ENCODE data around the gene TMEM54. TPM values are rescaled to one million over a fixed set of nuclear protein-coding genes. Genes with fewer than 3 reads are reported as not detected.

Gene TMEM54
- total RNA-seq, 2 donors from 2014 or later, result 96.2 to 239 TPM

DNA sequence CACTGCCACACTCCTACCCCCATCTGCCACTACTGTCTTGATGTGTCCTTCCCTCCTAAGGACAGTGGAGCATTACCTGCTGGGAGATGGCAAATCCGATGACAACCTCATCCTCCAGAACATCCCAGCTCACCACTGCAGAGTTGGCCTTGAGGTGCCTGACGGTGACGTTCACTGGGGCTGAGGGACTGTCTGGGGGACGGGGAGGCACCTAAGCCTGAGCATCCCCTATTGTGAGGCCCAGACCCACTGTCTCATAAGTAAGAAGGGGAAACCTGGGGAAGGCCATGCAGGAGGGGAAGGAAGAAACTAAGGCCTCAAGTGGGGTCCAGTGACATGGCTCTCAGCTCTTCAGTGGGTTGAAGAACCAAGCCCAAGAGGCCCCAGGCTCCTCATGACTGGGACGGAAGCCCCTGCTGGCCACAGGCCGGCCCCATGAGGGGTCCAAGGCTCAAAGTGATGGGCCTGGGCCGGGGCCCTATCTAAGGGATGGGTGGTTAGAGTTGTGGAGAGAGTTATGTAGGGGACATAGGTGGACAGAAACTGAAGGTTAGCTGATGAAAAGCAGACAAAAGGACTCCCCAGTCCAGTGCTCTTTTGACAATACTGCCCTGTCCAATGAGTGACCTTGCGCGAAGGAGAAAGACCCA is 32.3 kb downstream of the TMEM54 start:
- intact Hi-C loops (cut with DNase I), result no loop called here
- TF ChIP-seq POLR2A (IDR thresholded peaks at IDR 0.05) (no peak), CTCF (IDR thresholded peaks at IDR 0.05) (no peak), POLR2AphosphoS5 (IDR thresholded peaks at IDR 0.05) (no peak)
- Histone ChIP-seq H3K27ac (no peak overlapping the region), H3K4me1 (replicated peaks) (peaks cover 4% of the 10 kb centered on the region), H3K36me3 (no peaks in the 10 kb centered on the region), H3K27me3 (replicated peaks; ENCODE audit: insufficient read depth) (no peaks in the 10 kb centered on the region), H3K9me3 (no peaks in the 10 kb centered on the region), H3K4me3 (no peak overlapping the region)
- no peak for DNase-seq (ENCODE audit: low spot score)
- 88% methylated on average over 9 of the region's 9 CpGs for WGBS

DNA sequence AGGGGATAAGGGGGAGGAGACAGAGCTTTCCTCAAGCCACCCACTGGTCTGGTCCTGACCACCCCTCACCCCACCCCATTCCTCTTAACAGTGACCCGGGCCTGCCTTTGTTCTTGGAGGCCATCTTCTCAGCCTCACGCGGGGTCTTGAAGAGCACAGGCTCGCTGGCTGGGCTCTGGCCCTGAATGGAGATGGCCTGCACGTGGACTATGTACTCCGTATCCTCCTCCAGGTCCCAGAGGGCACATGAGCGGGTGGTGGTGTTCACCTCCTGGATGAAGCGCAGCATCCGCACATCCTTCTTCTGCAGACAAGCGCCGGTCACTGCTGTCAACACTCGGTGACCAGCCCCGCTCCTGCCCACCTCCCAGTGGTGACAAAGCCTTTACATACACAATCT is 33.1 kb downstream of the TMEM54 start:
- H3K27ac ChIP-seq, result no peak overlapping the region
- H3K9me3 ChIP-seq, result no peaks in the 10 kb centered on the region
- no peaks in the 10 kb centered on the region for H3K36me3 ChIP-seq
- H3K4me1 ChIP-seq (replicated peaks), result peaks cover 4% of the 10 kb centered on the region
- 96% methylated on average over 13 of the region's 13 CpGs for WGBS
- no peak overlapping the region for H3K4me3 ChIP-seq
- DNase-seq (ENCODE audit: low spot score), result no peak
- TF ChIP-seq POLR2A (IDR thresholded peaks at IDR 0.05) (no peak), CTCF (IDR thresholded peaks at IDR 0.05) (no peak), POLR2AphosphoS5 (IDR thresholded peaks at IDR 0.05) (no peak)
- no peaks in the 10 kb centered on the region for H3K27me3 ChIP-seq (replicated peaks; ENCODE audit: insufficient read depth)
- intact Hi-C loops (cut with DNase I), result no loop called here

- no peak overlapping the region for H3K27ac ChIP-seq
- no peak for DNase-seq (ENCODE audit: low spot score)
- 90% methylated on average over 7 of the region's 7 CpGs for WGBS
- TF ChIP-seq CTCF (IDR thresholded peaks at IDR 0.05) (no peak), POLR2AphosphoS5 (IDR thresholded peaks at IDR 0.05) (no peak), POLR2A (IDR thresholded peaks at IDR 0.05) (no peak)
- H3K9me3 ChIP-seq, result no peaks in the 10 kb centered on the region
- intact Hi-C loops (cut with DNase I), result no loop called here
- H3K4me3 ChIP-seq, result no peak overlapping the region
- peaks cover 4% of the 10 kb centered on the region for H3K4me1 ChIP-seq (replicated peaks)
- no peaks in the 10 kb centered on the region for H3K36me3 ChIP-seq
- H3K27me3 ChIP-seq (replicated peaks; ENCODE audit: insufficient read depth), result no peaks in the 10 kb centered on the region
Observed at GRCh38 chr1:32867671-32868070, 33.5 kb downstream of the TMEM54 start.

- Histone ChIP-seq H3K27me3 (replicated peaks; ENCODE audit: insufficient read depth) (no peaks in the 10 kb centered on the region), H3K36me3 (no peaks in the 10 kb centered on the region), H3K4me1 (replicated peaks) (peaks cover 4% of the 10 kb centered on the region), H3K9me3 (no peaks in the 10 kb centered on the region), H3K4me3 (no peak overlapping the region), H3K27ac (no peak overlapping the region)
- intact Hi-C loops (cut with DNase I), result no loop called here
- DNase-seq (ENCODE audit: low spot score), result no peak
- WGBS, result 86% methylated on average over 5 of the region's 5 CpGs
- TF ChIP-seq CTCF (IDR thresholded peaks at IDR 0.05) (no peak), POLR2A (IDR thresholded peaks at IDR 0.05) (no peak), POLR2AphosphoS5 (IDR thresholded peaks at IDR 0.05) (no peak)
Observed at GRCh38 chr1:32867151-32867550, 34.0 kb downstream of the TMEM54 start.

- Histone ChIP-seq H3K9me3 (no peaks in the 10 kb centered on the region), H3K27ac (no peak overlapping the region), H3K36me3 (no peaks in the 10 kb centered on the region), H3K27me3 (replicated peaks; ENCODE audit: insufficient read depth) (no peaks in the 10 kb centered on the region), H3K4me3 (no peak overlapping the region), H3K4me1 (replicated peaks) (peaks cover 4% of the 10 kb centered on the region)
- intact Hi-C loops (cut with DNase I), result no loop called here
- 53% methylated on average over 3 of the region's 3 CpGs for WGBS
- TF ChIP-seq POLR2A (IDR thresholded peaks at IDR 0.05), result no peak
- no peak for DNase-seq (ENCODE audit: low spot score)
Observed at GRCh38 chr1:32865639-32866405, 35.4 kb downstream of the TMEM54 start.

Measured in prostate gland (tissue), 2 donors.